ENCODE data around the gene NAA40.

Gene NAA40

DNA sequence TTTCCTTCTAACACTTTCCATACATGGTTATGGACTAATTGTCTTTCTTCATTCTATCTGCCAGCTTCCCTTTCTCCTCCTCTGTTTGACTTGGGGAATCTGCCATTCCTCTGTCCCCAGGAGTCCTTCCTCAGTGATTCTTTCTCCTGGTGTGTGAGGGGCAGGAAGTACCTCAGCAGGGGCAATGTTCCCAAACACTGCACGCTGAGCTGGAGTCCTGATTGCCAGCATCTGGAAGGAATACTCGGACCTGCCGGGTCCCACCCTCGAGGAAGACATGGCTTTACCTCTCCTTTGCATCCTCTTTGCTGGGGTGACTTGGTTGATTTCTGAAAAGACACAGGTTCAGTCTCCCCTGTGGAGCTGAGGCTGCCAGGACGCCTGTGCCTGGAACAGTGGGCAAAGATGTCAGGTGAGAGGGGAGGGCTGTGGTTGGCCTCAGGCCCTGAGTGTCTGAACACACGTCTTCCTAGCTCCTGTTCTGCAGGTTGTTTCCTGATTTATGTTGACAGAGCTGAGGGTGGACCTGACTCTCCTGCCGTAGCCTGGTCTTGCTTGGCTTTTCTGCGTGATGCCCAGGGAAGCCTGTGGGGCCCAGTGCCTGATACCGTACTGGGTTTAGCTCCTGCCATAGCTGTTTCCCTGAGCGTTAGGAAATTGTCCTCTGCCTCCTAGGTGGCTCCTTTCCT, 39.9 kb downstream of the NAA40 start:
- no peak for FAIRE-seq

DNA sequence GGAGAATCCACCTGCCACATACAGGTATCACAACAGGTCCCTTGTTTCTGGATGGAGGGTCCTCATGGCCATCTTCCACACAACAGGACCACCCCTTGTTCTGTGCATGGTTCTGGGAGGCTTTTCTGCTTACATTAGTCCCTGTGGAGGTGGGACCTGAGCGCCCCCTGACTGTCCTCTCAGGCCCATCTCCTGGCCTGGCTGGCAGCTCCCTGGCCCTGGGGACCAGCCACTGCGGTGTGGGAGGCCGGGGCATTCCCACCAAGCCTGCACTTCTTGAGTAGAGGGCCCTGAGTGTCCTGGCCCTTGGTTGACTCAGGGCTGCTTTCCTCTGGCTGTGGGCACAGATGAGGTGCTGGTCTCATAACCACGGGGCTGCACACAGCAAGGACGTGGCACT, 40.6 kb downstream of the NAA40 start:
- DNase-seq (ENCODE audit: extremely low spot score, insufficient read length, low read depth) (no peak), FAIRE-seq (no peak)

More for the DNA sequence above, 39.9 kb downstream of the NAA40 start:
- DNase-seq (ENCODE audit: extremely low spot score, insufficient read length, low read depth) = no peak

DNA sequence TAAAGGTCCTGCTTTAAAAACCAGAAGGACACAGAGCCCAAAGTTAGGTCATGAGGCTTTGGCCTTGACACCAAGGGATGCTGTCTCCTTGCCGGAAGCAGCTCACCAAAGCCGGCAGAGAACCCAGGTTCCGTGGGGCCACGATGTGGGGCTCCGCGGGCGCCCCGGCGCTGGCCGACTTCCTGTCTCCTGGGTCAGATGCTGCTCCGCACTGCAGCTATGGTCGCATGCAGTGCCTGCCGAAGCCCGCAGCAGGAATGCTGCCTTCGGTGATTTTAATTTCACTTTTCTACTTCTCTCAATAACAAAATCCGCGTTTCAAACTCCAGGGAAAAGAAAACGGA, 47.0 kb downstream of the NAA40 start:
- no peak for DNase-seq (ENCODE audit: extremely low spot score, insufficient read length, low read depth)
- peak; percentile 21 for FAIRE-seq

DNA sequence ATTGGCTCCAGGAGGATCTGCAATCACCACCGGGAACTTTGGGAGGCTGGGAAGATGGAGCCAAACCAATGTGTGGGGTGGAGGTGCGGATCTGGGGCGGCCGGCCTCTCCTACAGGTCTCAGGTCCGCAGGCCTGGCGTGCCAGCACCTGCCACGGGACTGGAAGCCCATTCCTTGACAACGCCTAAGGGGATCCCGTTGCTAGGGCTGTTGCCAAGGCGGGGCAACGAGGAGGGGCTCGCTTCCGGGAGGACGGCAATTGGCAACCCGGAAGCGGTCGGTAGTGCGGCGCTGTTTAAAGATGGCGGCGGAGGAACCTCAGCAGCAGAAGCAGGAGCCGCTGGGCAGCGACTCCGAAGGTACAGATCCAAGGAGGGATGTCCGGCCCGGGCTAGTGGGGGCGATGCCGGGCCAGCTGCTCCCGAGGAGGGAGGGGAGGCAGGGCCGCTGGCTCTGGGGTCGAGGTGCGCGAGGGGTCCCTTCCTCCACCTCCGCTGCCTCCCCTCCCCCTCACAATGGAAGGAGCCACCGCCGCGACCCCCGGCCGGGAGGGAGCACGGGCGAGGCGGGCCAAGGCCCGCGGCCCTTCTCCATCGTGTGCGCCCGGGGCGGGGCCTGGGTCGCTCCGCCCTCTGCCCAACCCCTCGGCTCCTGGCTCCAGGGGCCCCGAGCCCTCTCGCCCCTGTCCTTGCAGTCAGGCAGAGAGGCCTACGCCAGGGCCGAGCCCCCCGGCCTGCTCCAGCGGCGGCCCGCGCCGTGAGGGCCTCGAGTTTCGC, 47.5 kb downstream of the NAA40 start, which contains the start of gene OTUB1:
OTUB1 (plus strand) TSS at position 283 of the 776 bp plus-strand sequence; CDS start at position 302, 19 bp downstream.
- DNase-seq (ENCODE audit: extremely low spot score, insufficient read length, low read depth) (peak; percentile 90), FAIRE-seq (peak; percentile 85)

DNA sequence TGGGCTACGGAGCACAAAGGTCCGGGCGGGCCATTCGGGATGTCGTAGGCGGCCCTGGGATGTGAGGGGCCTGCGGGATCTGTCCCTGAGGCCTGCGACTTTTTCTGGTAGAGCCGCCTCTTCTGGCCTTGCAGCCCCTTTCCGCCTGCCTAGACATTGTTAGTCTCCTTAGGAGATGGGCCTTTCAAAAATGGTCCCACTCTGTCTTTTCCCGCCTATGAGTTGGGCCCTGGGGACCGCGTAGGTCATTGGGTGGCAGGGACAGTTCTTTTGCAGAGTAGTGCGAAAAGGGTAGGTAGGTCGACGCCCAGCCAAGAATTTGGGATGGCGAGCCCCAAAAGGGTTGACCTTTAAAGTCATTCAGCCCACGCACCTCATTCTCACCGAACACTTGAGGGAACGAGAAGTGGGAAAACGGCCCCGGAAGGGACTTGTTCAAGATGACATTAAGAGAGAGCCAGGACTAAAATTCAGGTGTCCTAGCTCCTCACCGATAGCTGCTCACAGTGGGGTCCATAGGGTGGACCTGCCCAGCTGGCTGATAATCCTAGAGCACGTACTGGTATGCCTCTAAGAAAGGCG, 48.2 kb downstream of the NAA40 start:
- no peak for FAIRE-seq
- DNase-seq (ENCODE audit: extremely low spot score, insufficient read length, low read depth) = no peak

DNA sequence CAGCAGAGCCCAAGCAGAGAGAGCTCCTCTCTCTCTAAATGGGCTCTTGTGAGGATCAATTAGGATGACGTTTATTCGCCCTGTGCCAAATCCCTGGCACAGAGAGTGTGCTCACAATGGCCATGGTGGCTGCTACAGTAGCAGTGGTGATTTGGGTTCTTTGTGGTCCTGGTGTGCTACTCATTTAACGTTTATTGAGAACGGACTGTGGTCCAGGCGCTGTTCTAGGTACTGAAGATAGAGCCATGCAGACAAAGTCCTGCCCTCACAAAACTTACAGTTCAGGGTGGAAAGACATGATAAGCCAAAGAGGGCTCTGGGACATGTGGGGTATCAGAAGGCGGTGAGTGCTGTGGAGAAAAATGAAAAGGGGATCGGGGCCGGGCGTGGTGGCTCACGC, 52.8 kb downstream of the NAA40 start:
- DNase-seq (ENCODE audit: extremely low spot score, insufficient read length, low read depth) (no peak), FAIRE-seq (no peak)

DNA sequence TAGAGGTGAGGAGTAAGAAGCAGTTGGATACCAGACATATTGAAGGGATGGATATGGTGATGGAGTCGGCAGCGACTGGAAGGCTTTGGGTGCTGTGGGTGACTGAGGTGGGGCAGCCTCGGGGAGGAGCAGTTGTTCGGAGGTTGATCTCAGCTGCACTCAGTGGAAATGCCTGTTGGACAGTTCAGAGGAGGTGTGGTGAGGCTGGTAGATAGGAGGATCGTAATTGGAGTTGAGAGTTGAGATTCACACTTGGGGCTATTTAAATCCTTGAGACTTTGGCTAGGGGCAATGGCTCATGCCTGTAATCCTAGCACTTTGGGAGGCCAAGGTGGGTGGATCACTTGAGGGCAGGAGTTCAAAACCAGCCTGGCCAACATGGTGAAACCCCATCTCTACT, 54.3 kb downstream of the NAA40 start:
- DNase-seq (ENCODE audit: extremely low spot score, insufficient read length, low read depth) (no peak), FAIRE-seq (no peak)

DNA sequence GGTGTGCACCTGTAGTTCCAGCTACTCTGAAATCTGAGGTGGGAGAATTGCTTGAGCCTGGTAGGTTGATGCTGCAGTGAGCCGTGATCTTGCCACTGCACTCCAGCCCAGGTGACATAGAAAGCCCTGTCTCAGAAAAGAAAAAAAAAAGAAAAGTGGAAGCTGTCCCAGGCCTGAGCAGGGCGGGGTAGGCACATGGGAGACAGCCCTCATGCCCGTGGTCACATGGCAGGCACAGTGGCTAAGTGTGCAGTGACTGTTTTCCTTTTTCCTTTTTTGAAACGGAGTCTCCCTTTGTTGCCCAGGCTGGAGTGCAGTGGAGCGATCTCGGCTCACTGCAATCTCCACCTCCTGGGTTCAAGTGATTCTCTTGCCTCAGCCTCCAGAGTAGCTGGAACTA, 55.2 kb downstream of the NAA40 start:
- FAIRE-seq (no peak), DNase-seq (ENCODE audit: extremely low spot score, insufficient read length, low read depth) (no peak)

DNA sequence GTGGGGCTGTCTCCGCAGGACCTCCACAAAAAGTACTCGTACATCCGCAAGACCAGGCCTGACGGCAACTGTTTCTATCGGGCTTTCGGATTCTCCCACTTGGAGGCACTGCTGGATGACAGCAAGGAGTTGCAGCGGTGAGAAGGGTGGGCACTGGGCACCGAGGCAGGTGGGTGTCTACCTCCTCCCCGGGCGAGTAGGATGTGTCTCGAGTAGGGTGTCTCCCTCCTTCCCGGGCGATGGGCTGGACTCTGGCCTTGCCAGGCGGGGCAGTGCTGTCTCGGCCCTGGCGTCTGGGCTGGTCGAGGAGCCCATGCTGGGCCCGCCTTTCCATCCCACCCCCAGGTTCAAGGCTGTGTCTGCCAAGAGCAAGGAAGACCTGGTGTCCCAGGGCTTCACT, 57.7 kb downstream of the NAA40 start:
- FAIRE-seq (no peak), DNase-seq (ENCODE audit: extremely low spot score, insufficient read length, low read depth) (no peak)

DNA sequence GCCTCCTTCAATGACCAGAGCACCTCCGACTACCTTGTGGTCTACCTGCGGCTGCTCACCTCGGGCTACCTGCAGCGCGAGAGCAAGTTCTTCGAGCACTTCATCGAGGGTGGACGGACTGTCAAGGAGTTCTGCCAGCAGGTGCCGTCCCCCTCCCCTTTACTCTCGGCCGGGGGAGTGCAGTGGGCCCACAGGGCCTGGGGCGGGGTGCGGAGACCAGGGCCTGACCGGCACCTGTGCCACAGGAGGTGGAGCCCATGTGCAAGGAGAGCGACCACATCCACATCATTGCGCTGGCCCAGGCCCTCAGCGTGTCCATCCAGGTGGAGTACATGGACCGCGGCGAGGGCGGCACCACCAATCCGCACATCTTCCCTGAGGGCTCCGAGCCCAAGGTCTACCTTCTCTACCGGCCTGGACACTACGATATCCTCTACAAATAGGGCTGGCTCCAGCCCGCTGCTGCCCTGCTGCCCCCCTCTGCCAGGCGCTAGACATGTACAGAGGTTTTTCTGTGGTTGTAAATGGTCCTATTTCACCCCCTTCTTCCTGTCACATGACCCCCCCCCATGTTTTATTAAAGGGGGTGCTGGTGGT, 58.4 kb downstream of the NAA40 start:
- DNase-seq (ENCODE audit: extremely low spot score, insufficient read length, low read depth) (no peak), FAIRE-seq (no peak)

DNA sequence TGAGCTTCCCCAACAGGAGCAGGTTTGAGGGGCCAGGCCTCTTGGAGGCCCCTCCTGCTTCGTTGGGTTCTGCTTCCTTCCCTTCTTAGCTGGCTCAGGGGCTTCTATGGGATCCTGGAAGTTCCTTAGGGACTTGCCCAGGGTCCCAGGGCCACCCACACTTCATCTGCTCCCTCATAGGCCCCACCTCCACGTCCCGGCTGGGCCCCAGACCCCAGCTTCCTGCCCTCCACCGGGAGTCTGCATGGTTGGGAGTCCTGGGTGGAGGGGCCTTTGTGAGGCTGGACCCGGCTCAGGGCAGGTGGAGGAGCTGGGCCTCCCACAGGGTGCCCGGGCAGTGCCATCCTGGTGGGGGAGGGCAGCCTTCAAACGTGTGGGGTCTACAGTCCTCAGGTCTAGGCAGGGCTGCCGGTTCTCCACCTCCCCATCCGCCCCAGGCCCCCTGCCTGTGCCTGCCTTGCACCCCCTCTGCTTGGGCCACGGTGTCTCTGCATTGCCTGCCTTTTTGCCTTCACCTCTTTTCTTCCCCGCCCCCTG, 59.1 kb downstream of the NAA40 start:
- DNase-seq (ENCODE audit: extremely low spot score, insufficient read length, low read depth) (no peak), FAIRE-seq (no peak)

DNA sequence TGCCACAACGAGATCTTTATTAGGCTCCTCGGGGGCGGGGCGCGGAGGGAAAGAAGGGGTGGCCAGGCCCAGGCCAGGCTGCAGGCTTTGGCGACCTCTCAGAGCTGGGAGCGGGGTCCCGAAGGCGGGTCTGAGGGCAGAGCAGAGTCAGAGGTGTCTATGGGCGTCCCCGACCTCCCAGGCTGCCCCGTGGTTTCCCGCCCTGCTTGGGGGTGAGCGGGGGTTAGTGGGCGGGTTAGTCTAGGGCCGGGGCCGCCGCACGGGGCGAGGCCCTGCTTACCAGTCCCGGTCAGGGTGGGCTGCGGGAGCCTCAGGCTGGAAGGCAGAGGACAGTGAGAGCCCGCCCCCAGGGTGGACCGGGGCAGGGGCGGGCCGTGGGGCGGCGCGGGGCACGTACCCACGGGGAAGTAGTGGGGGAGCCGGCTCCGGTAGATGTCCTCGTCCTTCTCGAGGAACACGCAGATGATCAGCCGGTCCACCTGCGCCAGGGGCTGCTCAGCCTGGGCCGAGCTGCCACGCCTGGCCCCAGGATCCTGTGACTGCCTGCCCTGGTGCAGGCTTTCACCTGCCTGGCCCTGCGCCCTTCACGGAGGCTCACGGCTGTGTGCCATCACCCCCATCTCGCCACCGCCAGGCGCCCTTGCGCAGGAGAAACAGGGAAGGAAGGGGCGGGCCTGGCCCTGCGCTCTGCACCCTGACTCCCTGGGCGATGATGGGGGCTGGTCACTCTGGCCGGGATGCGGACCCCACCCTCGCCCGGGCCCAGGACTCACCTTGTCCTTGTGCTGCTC, 60.0 kb downstream of the NAA40 start:
- DNase-seq (ENCODE audit: extremely low spot score, insufficient read length, low read depth) (no peak), FAIRE-seq (no peak)

DNA sequence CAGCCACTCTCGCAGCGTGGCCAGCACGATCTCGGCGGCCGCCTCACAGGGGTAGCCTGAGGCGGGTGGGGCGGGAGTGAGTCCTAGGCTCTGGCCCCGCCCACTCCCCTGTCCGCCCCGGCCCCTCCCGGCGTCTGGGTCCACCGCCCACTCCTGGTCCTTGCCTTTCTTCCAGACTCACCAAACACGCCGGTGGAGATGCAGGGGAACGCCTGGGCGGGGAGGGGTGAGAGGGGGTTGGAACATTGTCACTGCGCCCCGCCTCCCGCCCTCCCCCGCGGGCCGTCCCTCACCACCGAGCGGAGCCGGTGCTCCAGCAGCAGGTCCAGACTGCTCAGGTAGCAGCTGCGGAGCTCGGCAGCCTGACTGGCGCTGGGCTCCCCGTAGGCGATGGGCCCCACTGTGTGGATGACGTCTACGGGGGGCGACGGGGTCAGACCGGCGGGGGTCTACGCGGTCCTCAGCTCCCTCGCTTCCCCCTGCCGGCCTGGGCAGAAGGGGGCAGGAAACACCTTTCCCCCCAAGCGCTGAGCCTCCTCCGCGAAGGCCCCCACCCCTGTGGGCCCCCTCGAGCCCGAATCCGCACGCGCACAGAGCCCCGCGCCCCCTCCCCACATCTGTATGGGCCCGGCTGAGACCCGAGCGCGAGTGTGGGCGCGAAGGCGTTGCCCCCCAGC, 60.7 kb downstream of the NAA40 start:
- FAIRE-seq = no peak
- no peak for DNase-seq (ENCODE audit: extremely low spot score, insufficient read length, low read depth)

DNA sequence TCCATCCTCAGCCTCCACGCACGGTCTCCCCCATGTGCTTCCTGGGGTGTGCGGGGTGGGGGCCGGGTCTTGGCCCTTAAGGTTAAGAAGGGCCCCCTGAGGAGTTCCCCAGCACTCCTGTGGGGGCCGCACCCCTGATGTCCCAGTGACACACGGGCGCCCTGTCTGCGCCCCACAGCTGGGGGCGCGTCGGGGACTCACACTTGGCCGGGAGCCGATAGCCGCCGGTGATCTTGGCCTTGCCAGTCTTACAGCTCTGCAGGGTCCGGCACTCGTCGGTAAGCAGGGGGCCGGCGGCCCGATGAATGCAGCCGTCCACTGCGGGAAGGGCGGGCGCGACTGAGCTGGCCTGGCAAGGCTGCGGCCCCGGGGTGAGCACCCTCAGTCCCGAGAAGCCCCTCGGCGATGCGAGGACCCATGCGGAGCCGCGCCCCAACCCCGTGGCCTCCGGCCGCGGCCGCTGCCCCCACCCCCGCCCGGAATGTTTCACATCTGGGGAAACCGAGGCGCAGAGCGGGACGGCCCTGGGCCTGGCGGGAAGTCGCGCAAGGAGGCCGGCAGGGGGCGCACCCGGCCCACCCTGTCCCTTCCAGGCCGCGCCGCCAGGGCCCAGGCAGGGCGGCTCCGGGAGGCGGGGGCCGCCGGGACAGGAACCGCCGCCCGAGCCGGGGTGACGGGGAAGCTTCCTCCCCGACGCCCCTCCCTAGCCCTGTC, 61.4 kb downstream of the NAA40 start:
- FAIRE-seq (no peak), DNase-seq (ENCODE audit: extremely low spot score, insufficient read length, low read depth) (peak; percentile 80)

DNA sequence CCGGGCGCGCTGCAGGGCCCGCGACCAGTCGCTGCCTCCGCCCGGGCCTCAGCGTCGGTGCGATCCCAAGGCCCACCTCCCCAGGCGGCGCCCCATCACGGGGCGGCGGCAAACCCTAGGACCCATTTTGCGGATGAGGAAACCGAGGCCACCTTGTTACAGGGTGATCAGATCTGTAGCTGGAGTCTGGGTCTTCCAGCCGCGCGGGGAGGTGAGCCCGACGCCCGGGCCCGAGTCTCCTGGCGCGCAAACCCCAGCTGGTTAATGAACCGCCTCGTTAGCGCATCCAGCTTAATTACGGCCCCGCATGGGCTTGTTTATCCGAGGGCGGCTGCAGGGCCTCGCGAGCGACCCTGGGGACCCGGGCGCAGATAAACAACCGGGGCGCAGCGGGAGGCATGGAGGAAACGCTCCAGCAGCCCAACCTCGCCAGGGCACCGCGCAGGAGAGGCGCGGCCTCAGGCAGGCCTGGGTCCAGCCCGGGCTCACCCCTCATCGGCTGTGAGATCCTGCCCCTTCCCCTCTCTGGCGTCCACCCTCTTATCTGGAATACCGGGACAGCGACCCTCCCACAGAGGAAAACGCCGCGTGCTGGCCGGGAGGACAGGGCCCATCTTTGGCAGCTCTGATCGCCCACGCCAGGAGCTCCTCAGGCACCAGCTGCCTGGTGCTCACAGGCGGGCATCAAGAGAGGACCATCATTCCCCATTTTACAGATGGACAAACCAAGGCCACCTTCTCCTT, 62.1 kb downstream of the NAA40 start:
- FAIRE-seq = no peak
- no peak for DNase-seq (ENCODE audit: extremely low spot score, insufficient read length, low read depth)

DNA sequence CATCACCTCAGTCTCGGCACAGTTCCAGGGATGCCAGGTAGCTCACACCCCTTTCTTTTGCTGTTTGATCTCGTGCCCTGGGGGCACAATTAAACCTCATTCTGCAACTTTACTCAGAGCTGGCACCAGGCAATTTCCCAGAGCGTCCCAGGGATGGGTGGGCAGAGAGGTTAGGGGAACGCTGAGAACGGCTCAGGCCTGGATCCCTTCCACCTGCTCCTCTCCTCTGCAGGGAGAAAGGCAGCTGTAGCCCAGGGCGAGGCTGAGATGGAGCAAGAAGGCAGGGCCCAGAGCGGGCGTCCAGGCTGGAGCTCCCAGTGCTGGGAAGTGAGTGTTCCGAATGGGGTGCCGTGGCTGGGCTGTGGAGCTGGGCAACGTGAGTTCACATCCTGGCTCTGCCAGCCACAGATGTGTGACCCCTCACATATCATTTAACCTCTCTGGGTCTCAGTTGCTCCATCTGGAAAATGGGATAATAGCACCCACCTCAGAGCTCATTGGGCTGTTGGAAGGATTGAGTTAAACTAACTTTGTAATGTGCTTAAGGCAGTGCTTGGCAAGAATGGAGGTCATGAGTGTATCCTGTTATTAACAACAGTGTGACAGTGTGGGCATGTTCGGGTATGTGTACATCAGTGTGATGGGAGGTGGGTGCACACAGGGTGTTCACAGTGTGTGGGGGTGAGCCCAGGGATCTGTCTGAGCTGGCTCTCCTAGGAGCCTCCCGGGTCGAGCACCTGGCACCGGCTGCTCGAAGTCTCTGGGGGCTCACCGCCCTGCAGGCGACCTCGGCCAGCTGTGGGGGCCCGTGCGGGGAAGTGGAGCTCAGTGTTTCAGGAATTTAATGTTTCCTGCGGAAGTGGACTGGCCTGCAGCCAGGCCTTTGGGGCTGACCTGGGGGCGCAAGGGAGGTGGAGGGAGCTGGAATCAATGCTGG, 63.0 kb downstream of the NAA40 start:
- FAIRE-seq = no peak
- no peak for DNase-seq (ENCODE audit: extremely low spot score, insufficient read length, low read depth)

Data from GM18507 (cell line).